Stimulated activated CD4-positive, alpha-beta T cell treated with anti-CD3 and anti-CD28 coated beads, Interleukin-4, amount 100 ng/mL, for 48 hours (primary cell): Measurements from ENCODE around the gene LAMA3.

Experiments used
- DNase-seq, 2 donors: peaks; one replicate each; pipeline ENCODE4 v3.0.0-alpha.2; 2020; ENCODE audit warnings: low read depth in 2 of 2

LAMA3 gene

GRCh38 chr18:23668731-23669130 is 20.5 kb upstream of the LAMA3 start:
- DNase-seq: no peak

- DNase-seq: no peak
Observed at GRCh38 chr18:23669202-23669766, 20.0 kb upstream of the LAMA3 start.

- DNase-seq: no peak
Observed at GRCh38 chr18:23669804-23670405, 19.3 kb upstream of the LAMA3 start.

DNA sequence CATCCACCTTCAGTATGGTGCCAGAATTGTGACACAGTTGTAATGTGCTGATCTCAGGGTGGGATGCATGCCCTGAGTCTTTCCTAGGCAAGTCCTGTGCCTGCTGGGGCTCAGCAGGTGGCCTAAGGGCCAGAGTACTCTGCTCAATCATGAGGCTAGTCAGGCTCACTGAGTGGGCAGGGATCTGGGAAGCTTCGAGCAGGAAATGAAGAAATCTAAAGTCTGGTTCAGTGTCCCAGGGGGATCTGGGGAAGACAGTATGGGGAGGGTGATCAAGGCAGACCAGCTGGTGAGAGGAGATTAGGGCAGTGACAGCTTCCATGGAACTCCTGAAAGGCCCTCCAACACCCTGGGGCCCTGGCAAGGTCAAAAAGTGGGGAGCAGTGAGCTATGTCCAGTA is 17.7 kb upstream of the LAMA3 start:
- DNase-seq: no peak

- no peak for DNase-seq
Observed at GRCh38 chr18:23673725-23674124, 15.5 kb upstream of the LAMA3 start.

GRCh38 chr18:23675236-23675635 is 14.0 kb upstream of the LAMA3 start:
- DNase-seq: no peak

DNA sequence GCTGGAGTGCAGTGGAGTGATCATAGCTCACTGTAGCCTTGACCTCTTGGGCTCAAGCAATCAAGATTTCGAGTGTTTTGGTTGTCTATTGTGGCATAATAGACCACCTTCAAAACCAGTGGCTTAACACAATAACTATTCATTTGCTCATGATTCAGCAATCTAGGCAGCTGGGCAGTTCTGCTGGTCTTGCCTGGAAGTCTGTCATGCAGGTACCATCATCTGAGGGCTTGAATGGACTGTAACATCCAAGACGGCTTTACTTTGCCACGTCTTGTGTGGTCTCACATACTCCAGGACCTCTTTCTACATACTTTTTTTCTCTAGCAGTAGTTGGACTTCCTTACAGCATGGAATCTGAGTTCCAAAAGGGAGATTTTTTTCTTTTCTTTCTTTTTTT is 13.4 kb upstream of the LAMA3 start:
- DNase-seq: no peak

- DNase-seq: no peak
Observed at GRCh38 chr18:23682045-23682444, 7.2 kb upstream of the LAMA3 start.

- no peak for DNase-seq
Observed at GRCh38 chr18:23682472-23682871, 6.8 kb upstream of the LAMA3 start.

- no peak for DNase-seq
Observed at GRCh38 chr18:23683155-23683554, 6.1 kb upstream of the LAMA3 start.

DNA sequence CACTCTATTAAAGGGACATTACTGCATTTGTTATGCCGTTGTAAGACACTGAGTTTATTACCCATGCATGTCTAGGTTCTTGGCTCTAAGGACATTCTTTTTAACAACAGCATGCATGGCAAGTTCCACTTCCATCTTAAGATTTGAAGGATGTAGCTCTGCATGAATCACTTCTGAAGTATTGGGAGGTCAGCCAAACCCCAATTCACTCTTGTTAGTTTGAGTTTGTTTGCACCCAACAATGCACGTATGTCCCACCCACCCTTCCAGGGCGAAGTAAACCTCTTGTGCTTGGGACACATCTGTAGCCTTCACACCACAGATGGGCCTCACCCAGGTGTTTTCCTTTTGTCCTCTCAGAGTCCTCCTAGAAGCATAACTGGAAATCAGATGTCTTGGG is 5.6 kb upstream of the LAMA3 start:
- no peak for DNase-seq

- no peak for DNase-seq
Observed at GRCh38 chr18:23684515-23685197, 4.6 kb upstream of the LAMA3 start.

DNA sequence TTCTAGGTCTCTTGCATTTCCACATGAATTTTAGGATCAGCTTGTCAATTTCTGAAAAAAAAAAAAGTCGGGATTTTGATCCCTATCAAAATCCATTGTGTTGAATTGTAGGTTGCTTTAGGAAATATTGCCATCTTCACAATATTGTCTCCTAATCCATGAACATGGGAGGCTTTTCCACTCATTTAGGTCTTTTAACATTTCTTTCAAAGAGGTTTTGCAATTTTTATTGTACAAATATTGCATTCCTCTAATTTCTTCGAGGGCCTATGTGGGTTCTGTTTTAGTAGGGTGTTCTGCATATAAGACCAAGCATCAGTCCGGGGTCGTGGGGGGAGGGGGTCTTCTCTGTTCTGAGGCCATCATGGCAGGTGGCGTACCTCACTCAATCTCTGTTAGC is 725 bp upstream of the LAMA3 start:
- DNase-seq: no peak

GRCh38 chr18:23689616-23690504 is 607 bp downstream of the LAMA3 start:
- DNase-seq: no peak

DNA sequence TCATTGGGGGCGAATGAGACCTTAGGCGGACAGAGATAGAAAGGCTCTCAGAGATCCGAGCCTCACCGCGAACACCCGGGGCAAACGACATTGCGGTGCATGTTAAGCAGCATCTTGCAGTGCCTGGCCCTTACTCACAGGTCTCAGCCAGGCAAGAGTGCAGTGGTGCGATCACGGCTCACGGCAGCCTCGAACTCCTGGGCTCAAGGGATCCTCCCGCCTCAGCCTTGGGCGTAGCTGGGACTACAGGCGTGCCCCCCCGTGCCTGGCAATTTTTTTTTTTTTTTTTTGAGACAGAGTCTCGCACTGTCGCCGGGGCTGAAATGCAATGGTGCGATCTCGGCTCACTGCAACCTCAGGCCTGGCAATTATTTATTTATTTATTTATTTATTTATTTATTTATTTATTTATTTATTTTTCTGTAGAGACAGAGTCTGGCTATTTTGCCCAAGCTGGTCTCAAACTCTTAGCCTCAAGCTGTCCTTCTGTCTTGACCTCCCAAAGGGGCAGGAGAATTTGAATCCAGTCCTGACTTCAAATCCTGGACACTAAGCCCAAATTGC is 1.3 kb downstream of the LAMA3 start:
- DNase-seq: no peak

DNA sequence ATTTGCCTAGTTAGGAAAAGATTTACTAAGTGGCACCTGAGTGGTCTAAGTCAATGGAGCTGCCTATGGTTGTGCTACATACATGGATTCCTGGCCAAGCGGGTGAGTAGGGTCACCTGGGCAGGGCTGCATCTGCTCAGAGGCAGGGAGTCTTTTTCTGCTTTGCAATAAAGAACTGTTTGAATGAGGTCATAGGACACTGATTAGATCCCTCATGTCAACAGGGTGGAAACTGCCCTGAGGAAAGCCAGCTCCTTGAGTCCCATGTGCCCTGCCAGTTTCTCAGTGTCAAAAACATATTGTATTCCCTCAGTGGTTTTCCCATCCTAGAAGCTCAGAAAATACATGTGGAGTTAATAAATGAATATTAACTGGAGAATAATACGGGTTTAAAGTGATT is 4.6 kb downstream of the LAMA3 start:
- DNase-seq: no peak

GRCh38 chr18:23694637-23695430 is 5.6 kb downstream of the LAMA3 start:
- DNase-seq: no peak

- no peak for DNase-seq
Observed at GRCh38 chr18:23701017-23701416, 11.8 kb downstream of the LAMA3 start.

DNA sequence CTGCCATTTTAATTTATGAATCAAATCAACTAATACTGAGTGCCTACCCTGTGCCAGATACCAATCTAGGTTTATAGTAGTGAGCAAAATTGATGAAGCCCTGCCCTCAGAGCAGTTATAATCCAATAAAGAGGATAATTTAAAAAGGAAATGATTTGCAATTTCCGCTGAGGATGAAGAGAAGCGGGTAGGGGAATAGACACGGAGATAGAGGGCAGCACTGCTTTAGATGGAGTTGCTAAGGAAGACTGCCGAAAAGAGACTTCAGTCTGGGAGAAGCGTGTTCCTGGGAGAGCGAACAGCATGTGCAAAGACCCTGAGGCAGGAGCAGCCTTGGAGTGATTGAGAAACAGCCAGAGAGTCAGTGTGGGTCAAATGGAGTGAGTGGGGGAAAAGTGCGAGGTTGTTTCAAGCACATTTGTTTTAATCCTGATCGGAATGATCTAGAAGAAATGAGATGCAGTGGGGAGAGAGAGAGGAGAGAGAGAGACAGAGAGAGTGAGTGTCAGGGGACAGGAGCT is 12.4 kb downstream of the LAMA3 start:
- DNase-seq: no peak

DNA sequence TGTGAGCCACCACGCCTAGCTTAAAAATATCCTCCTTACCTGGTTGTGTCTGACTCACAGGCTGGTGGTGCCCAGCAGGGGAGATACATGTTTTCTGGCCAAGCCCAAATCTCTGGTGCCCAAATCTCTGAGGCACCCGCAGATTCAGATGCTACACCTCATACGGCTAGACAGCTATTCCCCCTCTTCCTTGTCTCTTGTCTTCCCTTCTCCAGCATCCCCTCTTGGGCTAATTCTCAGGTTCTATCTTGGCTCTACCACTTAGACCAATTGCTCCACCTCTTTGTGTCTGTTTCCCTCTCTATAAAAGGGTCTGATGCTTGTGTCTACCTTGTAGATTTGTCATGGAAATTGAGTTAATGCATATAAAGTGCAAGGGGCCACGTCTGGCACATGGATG is 13.4 kb downstream of the LAMA3 start:
- no peak for DNase-seq
